ENCODE measurements around the gene PTRH1. TPM values are rescaled to one million over a fixed set of nuclear protein-coding genes. Genes with fewer than 3 reads are reported as not detected.

The PTRH1 gene
- total and polyA plus RNA-seq, 12 donors, result 3.4 to 48.8 (median 24.3) TPM

DNA sequence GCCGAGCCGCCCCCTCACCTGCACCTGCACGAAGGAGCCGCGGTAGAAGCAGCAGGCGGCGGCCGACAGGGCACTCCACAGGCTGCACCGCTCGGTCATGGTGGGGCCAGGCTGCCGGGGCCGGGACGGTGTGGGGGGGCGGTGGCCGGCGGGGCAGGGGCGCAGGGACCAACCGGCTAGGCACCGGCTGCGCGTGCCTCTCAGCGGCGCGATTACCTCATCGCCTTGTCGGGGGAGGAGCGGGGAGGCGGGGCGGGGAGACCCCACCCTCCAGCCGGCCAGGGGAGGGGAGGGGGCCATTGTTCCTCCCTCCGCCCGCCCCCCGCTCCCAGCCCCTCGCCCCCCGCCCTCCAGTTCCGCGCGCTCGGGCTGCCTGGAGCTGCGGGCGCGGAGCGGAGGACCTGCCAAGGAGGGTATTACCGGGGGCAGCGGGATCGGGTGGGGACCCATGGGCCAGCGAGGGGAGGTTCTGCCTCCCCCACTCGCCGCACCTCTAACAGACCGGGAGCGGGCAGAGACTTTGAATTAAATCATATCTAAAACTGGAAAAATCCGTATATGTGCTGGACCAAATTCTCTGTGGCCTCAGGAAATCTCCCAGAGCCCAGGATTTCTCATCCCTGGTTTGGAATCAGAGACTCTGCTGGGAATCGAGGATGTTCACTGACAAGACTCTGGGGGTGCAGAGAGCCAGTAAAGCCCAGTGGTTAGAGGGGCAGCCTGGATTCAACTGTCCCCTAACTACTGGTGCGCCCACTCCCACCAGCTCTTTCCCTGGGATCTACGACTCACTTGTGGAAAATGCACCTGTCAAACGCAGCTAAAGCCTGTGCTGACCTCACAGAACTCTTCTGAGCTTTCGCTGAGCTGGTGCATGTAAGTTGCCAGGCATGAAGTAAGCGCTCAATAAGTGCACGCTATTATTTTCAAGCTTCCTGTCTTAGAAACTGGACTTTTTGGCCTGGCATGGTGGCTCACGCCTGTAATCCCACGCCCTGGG, 39.9 kb upstream of the PTRH1 start:
- peak overlapping the region in 2 of 5 donors; percentile 29 to 56 for H3K27ac ChIP-seq
- peaks cover 30% of the 10 kb centered on the region for H3K27me3 ChIP-seq
- DNase-seq, result no peak
- TF ChIP-seq, protein P1, sequence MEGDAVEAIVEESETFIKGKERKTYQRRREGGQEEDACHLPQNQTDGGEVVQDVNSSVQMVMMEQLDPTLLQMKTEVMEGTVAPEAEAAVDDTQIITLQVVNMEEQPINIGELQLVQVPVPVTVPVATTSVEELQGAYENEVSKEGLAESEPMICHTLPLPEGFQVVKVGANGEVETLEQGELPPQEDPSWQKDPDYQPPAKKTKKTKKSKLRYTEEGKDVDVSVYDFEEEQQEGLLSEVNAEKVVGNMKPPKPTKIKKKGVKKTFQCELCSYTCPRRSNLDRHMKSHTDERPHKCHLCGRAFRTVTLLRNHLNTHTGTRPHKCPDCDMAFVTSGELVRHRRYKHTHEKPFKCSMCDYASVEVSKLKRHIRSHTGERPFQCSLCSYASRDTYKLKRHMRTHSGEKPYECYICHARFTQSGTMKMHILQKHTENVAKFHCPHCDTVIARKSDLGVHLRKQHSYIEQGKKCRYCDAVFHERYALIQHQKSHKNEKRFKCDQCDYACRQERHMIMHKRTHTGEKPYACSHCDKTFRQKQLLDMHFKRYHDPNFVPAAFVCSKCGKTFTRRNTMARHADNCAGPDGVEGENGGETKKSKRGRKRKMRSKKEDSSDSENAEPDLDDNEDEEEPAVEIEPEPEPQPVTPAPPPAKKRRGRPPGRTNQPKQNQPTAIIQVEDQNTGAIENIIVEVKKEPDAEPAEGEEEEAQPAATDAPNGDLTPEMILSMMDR (IDR thresholded peaks at IDR 0.05), result no peak
- no peak for TF ChIP-seq POLR2A (IDR thresholded peaks at IDR 0.05)
- no peaks in the 10 kb centered on the region for H3K4me1 ChIP-seq (replicated peaks in 1 of 2)
- 31 to 49% (median 39%) methylated on average over 9 to 60 of the region's 61 CpGs for WGBS, 4 donors
- no peaks in the 10 kb centered on the region for H3K9me3 ChIP-seq (replicated peaks in 1 of 3)
- H3K36me3 ChIP-seq (replicated peaks in 1 of 2), result no peaks in the 10 kb centered on the region
- intact Hi-C loops (cut with DNase I), result no loop called here
- H3K4me3 ChIP-seq, result peak overlapping the region in 1 of 4 donors; percentile 26

- 14 to 47% (median 33%) methylated on average over 21 to 86 of the region's 86 CpGs for WGBS, 4 donors
- H3K27me3 ChIP-seq, result peaks cover 30% of the 10 kb centered on the region
- H3K4me3 ChIP-seq, result peak overlapping the region in 1 of 4 donors; percentile 26
- peak overlapping the region in 2 of 5 donors; percentile 29 to 56 for H3K27ac ChIP-seq
- no peak for DNase-seq
- no peaks in the 10 kb centered on the region for H3K36me3 ChIP-seq (replicated peaks in 1 of 2)
- no peaks in the 10 kb centered on the region for H3K4me1 ChIP-seq (replicated peaks in 1 of 2)
- TF ChIP-seq, protein P1 (IDR thresholded peaks at IDR 0.05), result no peak
- intact Hi-C loops (cut with DNase I), result no loop called here
- H3K9me3 ChIP-seq (replicated peaks in 1 of 3), result no peaks in the 10 kb centered on the region
Measured at GRCh38 chr9:127754099-127755060, 38.9 kb upstream of the PTRH1 start.

- Histone ChIP-seq H3K36me3 (replicated peaks in 1 of 2) (peaks cover 0 to 4% of the 10 kb centered on the region in 2 donors), H3K27ac (peak overlapping the region in 1 of 5 donors; percentile 56), H3K27me3 (peaks cover 25% of the 10 kb centered on the region), H3K4me1 (replicated peaks in 1 of 2) (no peaks in the 10 kb centered on the region), H3K9me3 (replicated peaks in 1 of 3) (no peaks in the 10 kb centered on the region), H3K4me3 (no peak overlapping the region)
- TF ChIP-seq, protein P1 (IDR thresholded peaks at IDR 0.05), result no peak
- TF ChIP-seq POLR2A (IDR thresholded peaks at IDR 0.05), result no peak
- intact Hi-C loops (cut with DNase I), result no loop called here
- 46 to 63% (median 54%) methylated on average over 7 to 8 of the region's 8 CpGs for WGBS, 4 donors
- DNase-seq, result no peak
Measured at GRCh38 chr9:127753622-127754021, 38.2 kb upstream of the PTRH1 start.

- no peak overlapping the region for H3K27ac ChIP-seq
Measured at GRCh38 chr9:127753148-127753547, 37.7 kb upstream of the PTRH1 start.

More at GRCh38 chr9:127753148-127753547, 37.7 kb upstream of the PTRH1 start:
- H3K9me3 ChIP-seq (replicated peaks in 1 of 3), result no peaks in the 10 kb centered on the region
- H3K27me3 ChIP-seq, result peaks cover 25% of the 10 kb centered on the region
- intact Hi-C loops (cut with DNase I), result no loop called here
- H3K36me3 ChIP-seq (replicated peaks in 1 of 2), result peaks cover 0 to 4% of the 10 kb centered on the region in 2 donors
- 79 to 90% (median 83%) methylated on average over 8 of the region's 8 CpGs for WGBS, 4 donors
- H3K4me1 ChIP-seq (replicated peaks in 1 of 2), result no peaks in the 10 kb centered on the region
- DNase-seq, result no peak
- TF ChIP-seq, protein P1 (IDR thresholded peaks at IDR 0.05), result no peak
- no peak for TF ChIP-seq POLR2A (IDR thresholded peaks at IDR 0.05)
- H3K4me3 ChIP-seq, result no peak overlapping the region

Data from adrenal gland (tissue), 12 donors.